Erythroblast (primary cell): ENCODE measurements around the gene KIAA1191.

Experiments used
- GATA1 ChIP-seq: IDR thresholded peaks from 2 replicates; pipeline ENCODE4 v1.6.1; 2011; ENCODE audit warnings: low read depth, mild to moderate bottlenecking, control low read depth, low read length, moderate library complexity
- POLR2A ChIP-seq: IDR thresholded peaks from 2 replicates; pipeline ENCODE4 v1.6.1; 2011; ENCODE audit warnings: mild to moderate bottlenecking, low read length

GRCh38 chr5:176392526-176392925 is 31.0 kb upstream of the KIAA1191 start:
- no peak for TF ChIP-seq POLR2A
- no peak for TF ChIP-seq GATA1
